ENCODE data around the gene C20orf202. TPM values are rescaled to one million over a fixed set of nuclear protein-coding genes. Genes with fewer than 3 reads are reported as not detected.
"Not testable (repeated sequence)": the region's sequence is repeated elsewhere in the genome, so short reads cannot be mapped to it uniquely, and the experiment has no call there.

The C20orf202 gene
- total RNA-seq, 1 donor from 2014 or later: 0.80 TPM

- ATAC-seq (no peak), DNase-seq (ENCODE audit: low spot score) (no peak)
- intact Hi-C loops (cut with DNase I): no loop called here
Measured at GRCh38 chr20:1204113-1204512, 859 bp downstream of the C20orf202 start.

- intact Hi-C loops (cut with DNase I): no loop called here
- ATAC-seq: no peak
- no peak for DNase-seq (ENCODE audit: low spot score)
Measured at GRCh38 chr20:1204576-1204975, 1.3 kb downstream of the C20orf202 start.

GRCh38 chr20:1205802-1206201 lies 2.5 kb downstream of the C20orf202 start:
- DNase-seq (ENCODE audit: low spot score) (no peak), ATAC-seq (no peak)
- intact Hi-C loops (cut with DNase I): no loop called here

- no peak for DNase-seq (ENCODE audit: low spot score)
- ATAC-seq: no peak
- intact Hi-C loops (cut with DNase I): no loop called here
Measured at GRCh38 chr20:1206366-1207148, 3.3 kb downstream of the C20orf202 start.

- ATAC-seq (no peak), DNase-seq (ENCODE audit: low spot score) (no peak)
- intact Hi-C loops (cut with DNase I): no loop called here
Measured at GRCh38 chr20:1207293-1207878, 4.1 kb downstream of the C20orf202 start.

GRCh38 chr20:1209447-1210387 lies 6.5 kb downstream of the C20orf202 start:
- intact Hi-C loops (cut with DNase I): no loop called here
- no peak for DNase-seq (ENCODE audit: low spot score)
- ATAC-seq: no peak

GRCh38 chr20:1210501-1210900 lies 7.2 kb downstream of the C20orf202 start:
- intact Hi-C loops (cut with DNase I): no loop called here
- ATAC-seq (no peak), DNase-seq (ENCODE audit: low spot score) (no peak)

- DNase-seq (ENCODE audit: low spot score): no peak
- no peak for ATAC-seq
- intact Hi-C loops (cut with DNase I): no loop called here
Measured at GRCh38 chr20:1212023-1212422, 8.8 kb downstream of the C20orf202 start.

GRCh38 chr20:1212607-1213396 lies 9.5 kb downstream of the C20orf202 start:
- intact Hi-C loops (cut with DNase I): no loop called here
- peak; percentile 87 for ATAC-seq
- peak; percentile 79 for DNase-seq (ENCODE audit: low spot score)

- ATAC-seq (no peak), DNase-seq (ENCODE audit: low spot score) (no peak)
- intact Hi-C loops (cut with DNase I): no loop called here
Measured at GRCh38 chr20:1214838-1215261, 11.6 kb downstream of the C20orf202 start.

- no peak for ATAC-seq
- no peak for DNase-seq (ENCODE audit: low spot score)
- intact Hi-C loops (cut with DNase I): no loop called here
Measured at GRCh38 chr20:1215386-1216170, 12.3 kb downstream of the C20orf202 start.

- intact Hi-C loops (cut with DNase I); ATAC-seq; DNase-seq (ENCODE audit: low spot score): not testable (repeated sequence)
Measured at GRCh38 chr20:1216527-1217427, 13.5 kb downstream of the C20orf202 start.

- intact Hi-C loops (cut with DNase I); DNase-seq (ENCODE audit: low spot score); ATAC-seq: not testable (repeated sequence)
Measured at GRCh38 chr20:1222750-1223149, 19.5 kb downstream of the C20orf202 start.

- intact Hi-C loops (cut with DNase I): no loop called here
- no peak for DNase-seq (ENCODE audit: low spot score)
- no peak for ATAC-seq
Measured at GRCh38 chr20:1224205-1224890, 21.1 kb downstream of the C20orf202 start.

GRCh38 chr20:1225263-1225782 lies 22.1 kb downstream of the C20orf202 start:
- no peak for DNase-seq (ENCODE audit: low spot score)
- ATAC-seq: peak; percentile 70
- intact Hi-C loops (cut with DNase I): no loop called here
